Heart left ventricle (tissue), 13 donors: Measurements from ENCODE around the gene NUDT5.

Experiments used
- CTCF ChIP-seq, 12 donors: fragments of 200-600 bp; sonication (generic) in 4 of 12; IDR thresholded peaks; one replicate each; pipeline versions ENCODE4 v1.5.0 to v1.8.0; 2018 to 2022; ENCODE audit warnings: antibody characterized with exemption in 12 of 12, mild to moderate bottlenecking in 5 of 12
- POLR2A ChIP-seq, 2 donors: fragments of 450-650 bp; IDR thresholded peaks; one replicate each; pipeline ENCODE4 v1.6.1; 2017; ENCODE audit warnings: antibody characterized with exemption in 2 of 2, mild to moderate bottlenecking in 2 of 2, moderate library complexity in 2 of 2
- donor health status: ischemic (EF 13 %, LVEDD 7.1; RV severe dilation, severe dysfunction).
- donor health status: DM: no; HTN: yes; CAD: no.
- donor health status: DM: no; HTN: no; CAD: no.
- donor health status: ischemic (EF 25% LVEDD 6.9; RV normal size, moderate dysfunction).
- donor health status: ischemic (EF 25% LVEDD 5.7; RV mildly dilated, moderate dysfunction).
- donor health status: ischemic (EF 35%, LVEDD 5.7; RV mildly dilated, moderate dysfunction).
- donor health status: nonischemic (EF 11% LVEDD 7.7; RV severe dilation, severe dysfunction).
- donor health status: DM: yes; HTN: yes; CAD: no.
- donor health status: PGD.
- donor health status: ischemic (EF 29% LVEDD 5.4; RV normal size, mild dysfunction).
- donor health status: nonischemic (EF 23%, LVEDD 6.1; RV moderate dilation, normal function).

GRCh38 chr10:12129222-12130111, 66.2 kb downstream of the NUDT5 start, which contains the start of gene SEC61A2:
- TF ChIP-seq CTCF (IDR thresholded peaks at IDR 0.05) (no peak), POLR2A (IDR thresholded peaks at IDR 0.05) (peak in 1 of 2 donors; percentile 66)
